ENCODE data around the gene MMEL1. TPM values are rescaled to one million over a fixed set of nuclear protein-coding genes. Genes with fewer than 3 reads are reported as not detected.
"Not testable (repeated sequence)": the region's sequence is repeated elsewhere in the genome, so short reads cannot be mapped to it uniquely, and the experiment has no call there.

The MMEL1 gene, protein sequence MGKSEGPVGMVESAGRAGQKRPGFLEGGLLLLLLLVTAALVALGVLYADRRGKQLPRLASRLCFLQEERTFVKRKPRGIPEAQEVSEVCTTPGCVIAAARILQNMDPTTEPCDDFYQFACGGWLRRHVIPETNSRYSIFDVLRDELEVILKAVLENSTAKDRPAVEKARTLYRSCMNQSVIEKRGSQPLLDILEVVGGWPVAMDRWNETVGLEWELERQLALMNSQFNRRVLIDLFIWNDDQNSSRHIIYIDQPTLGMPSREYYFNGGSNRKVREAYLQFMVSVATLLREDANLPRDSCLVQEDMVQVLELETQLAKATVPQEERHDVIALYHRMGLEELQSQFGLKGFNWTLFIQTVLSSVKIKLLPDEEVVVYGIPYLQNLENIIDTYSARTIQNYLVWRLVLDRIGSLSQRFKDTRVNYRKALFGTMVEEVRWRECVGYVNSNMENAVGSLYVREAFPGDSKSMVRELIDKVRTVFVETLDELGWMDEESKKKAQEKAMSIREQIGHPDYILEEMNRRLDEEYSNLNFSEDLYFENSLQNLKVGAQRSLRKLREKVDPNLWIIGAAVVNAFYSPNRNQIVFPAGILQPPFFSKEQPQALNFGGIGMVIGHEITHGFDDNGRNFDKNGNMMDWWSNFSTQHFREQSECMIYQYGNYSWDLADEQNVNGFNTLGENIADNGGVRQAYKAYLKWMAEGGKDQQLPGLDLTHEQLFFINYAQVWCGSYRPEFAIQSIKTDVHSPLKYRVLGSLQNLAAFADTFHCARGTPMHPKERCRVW
- total RNA-seq = 1 to 10 TPM; 3.7 to 4.0 TPM

- peaks cover 14% of the 10 kb centered on the region for H3K9me3 Mint-ChIP-seq (ENCODE audit: insufficient read depth)
- POLR2A ChIA-PET = no interaction called here
- H3K27me3 Mint-ChIP-seq (ENCODE audit: low read depth) = peaks cover 20% of the 10 kb centered on the region
These were observed at the start of gene MMEL1 for GRCh38 chr1:2632561-2633361. TSS of gene MMEL1 (minus strand) at chr1:2633016. CDS start at chr1:2629484, 3,532 bp downstream.

DNA sequence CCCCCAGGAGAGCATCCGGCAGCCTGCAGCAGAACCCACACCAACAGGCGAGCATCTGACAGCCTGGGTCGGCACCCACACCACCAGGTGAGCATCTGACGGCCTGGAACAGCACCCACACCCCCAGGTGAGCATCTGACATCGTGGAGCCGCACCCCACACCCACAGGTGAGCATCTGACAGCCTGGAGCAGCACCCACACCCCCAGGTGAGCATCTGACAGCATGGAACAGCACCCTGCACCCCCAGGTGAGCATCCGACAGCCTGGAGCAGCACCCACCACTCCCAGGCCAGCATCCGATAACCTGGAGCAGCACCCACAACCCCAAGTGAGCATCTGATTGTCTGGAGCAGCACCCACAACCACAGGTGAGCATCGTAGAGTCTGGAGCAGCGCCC lies 43.9 kb upstream of the MMEL1 start:
- H3K4me1 Mint-ChIP-seq (ENCODE audit: low read depth); H3K36me3 Mint-ChIP-seq (ENCODE audit: low read depth); CTCF ChIA-PET; H3K27ac Mint-ChIP-seq; POLR2A ChIA-PET; H3K27me3 Mint-ChIP-seq (ENCODE audit: low read depth); ATAC-seq; H3K4me3 Mint-ChIP-seq; DNase-seq; H3K9me3 Mint-ChIP-seq (ENCODE audit: insufficient read depth): not testable (repeated sequence)

More at GRCh38 chr1:2632561-2633361, at the start of gene MMEL1:
- Mint-ChIP-seq H3K4me3 (no peak within 1 kb of the TSS), H3K36me3 (ENCODE audit: low read depth) (peaks cover 4% of the 10 kb centered on the region), H3K27ac (no peak within 1 kb of the TSS), H3K4me1 (ENCODE audit: low read depth) (no peaks in the 10 kb centered on the region)
- CTCF ChIA-PET = no interaction called here
- no peak for DNase-seq
- no peak for ATAC-seq

- H3K4me1 Mint-ChIP-seq (ENCODE audit: low read depth); CTCF ChIA-PET; POLR2A ChIA-PET; H3K27me3 Mint-ChIP-seq (ENCODE audit: low read depth); ATAC-seq; H3K9me3 Mint-ChIP-seq (ENCODE audit: insufficient read depth); H3K4me3 Mint-ChIP-seq; H3K36me3 Mint-ChIP-seq (ENCODE audit: low read depth); DNase-seq; H3K27ac Mint-ChIP-seq: not testable (repeated sequence)
These were observed 38.8 kb upstream of the MMEL1 start for GRCh38 chr1:2671656-2672055.

GRCh38 chr1:2659806-2660205 lies 27.0 kb upstream of the MMEL1 start:
- DNase-seq = peak; percentile 6
- CTCF ChIA-PET; H3K9me3 Mint-ChIP-seq (ENCODE audit: insufficient read depth); POLR2A ChIA-PET; ATAC-seq; H3K27ac Mint-ChIP-seq; H3K4me1 Mint-ChIP-seq (ENCODE audit: low read depth); H3K27me3 Mint-ChIP-seq (ENCODE audit: low read depth); H3K4me3 Mint-ChIP-seq; H3K36me3 Mint-ChIP-seq (ENCODE audit: low read depth): not testable (repeated sequence)

DNA sequence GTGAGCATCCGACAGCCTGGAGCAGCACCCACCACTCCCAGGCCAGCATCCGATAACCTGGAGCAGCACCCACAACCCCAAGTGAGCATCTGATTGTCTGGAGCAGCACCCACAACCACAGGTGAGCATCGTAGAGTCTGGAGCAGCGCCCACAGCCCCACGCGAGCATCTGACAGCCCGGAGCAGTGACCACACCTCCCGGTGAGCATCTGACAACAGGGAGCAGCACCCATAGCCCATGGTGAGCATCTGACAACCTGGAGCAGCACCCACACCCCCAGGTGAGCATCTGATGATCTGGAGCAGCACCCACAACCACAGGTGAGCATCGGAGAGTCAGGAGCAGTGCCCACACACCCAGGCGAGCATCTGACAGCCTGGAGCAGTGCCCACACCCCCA lies 25.1 kb upstream of the MMEL1 start:
- H3K4me1 Mint-ChIP-seq (ENCODE audit: low read depth); H3K27ac Mint-ChIP-seq; ATAC-seq; H3K9me3 Mint-ChIP-seq (ENCODE audit: insufficient read depth); DNase-seq; H3K27me3 Mint-ChIP-seq (ENCODE audit: low read depth); H3K36me3 Mint-ChIP-seq (ENCODE audit: low read depth); H3K4me3 Mint-ChIP-seq; CTCF ChIA-PET; POLR2A ChIA-PET: not testable (repeated sequence)

DNA sequence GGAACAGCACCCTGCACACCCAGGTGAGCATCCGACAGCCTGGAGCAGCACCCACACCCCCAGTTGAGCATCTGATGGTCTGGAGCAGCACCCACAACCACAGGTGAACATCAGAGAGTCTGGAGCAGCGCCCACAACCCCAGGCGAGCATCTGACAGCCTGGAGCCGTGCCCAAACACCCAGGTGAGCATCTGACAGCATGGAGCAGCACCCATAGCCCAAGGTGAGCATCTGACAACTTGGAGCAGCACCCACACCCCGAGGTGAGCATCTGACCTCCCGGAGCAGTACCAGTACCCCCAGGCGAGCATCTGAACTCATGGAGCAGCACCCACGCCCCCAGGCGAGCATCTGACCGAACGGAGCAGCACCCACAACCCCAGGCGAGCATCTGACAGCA lies 24.3 kb upstream of the MMEL1 start:
- CTCF ChIA-PET; H3K27me3 Mint-ChIP-seq (ENCODE audit: low read depth); H3K9me3 Mint-ChIP-seq (ENCODE audit: insufficient read depth); ATAC-seq; H3K4me1 Mint-ChIP-seq (ENCODE audit: low read depth); POLR2A ChIA-PET; DNase-seq; H3K36me3 Mint-ChIP-seq (ENCODE audit: low read depth); H3K27ac Mint-ChIP-seq; H3K4me3 Mint-ChIP-seq: not testable (repeated sequence)

DNA sequence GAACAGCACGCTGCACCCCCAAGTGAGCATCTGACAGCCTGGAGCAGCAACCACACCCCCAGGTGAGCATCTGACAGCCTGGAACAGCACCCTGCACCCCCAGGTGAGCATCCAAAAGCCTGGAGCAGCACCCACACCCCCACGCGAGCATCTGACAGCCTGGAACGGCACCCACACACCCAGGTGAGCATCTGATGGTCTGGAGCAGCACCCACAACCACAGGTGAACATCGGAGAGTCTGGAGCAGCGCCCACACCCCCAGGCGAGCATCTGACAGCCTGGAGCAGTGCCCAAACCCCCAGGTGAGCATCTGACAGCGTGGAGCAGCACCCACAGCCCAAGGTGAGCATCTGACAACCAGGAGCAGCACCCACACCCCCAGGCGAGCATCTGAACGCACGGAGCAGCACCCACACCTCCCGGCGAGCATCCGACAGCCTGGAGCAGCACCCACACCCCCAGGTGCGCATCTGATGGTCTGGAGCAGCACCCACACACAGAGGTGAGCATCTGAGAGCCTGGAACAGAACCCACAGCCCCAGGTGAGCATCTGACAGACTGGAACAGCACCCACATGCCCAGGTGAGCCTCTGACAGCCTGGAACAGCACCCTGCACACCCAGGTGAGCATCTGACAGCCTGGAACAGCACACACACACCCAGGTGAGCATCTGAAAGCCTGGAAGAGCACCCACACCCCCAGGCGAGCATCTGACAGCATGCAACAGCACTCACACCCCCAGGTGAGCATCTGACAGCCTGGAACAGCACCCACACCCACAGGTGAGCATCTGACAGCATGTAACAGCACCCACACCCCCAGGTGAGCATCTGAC lies 23.0 kb upstream of the MMEL1 start:
- H3K36me3 Mint-ChIP-seq (ENCODE audit: low read depth); H3K4me1 Mint-ChIP-seq (ENCODE audit: low read depth); H3K27me3 Mint-ChIP-seq (ENCODE audit: low read depth); H3K9me3 Mint-ChIP-seq (ENCODE audit: insufficient read depth); H3K4me3 Mint-ChIP-seq; POLR2A ChIA-PET; CTCF ChIA-PET; ATAC-seq: not testable (repeated sequence)
- H3K27ac Mint-ChIP-seq = peak overlapping the region; percentile 24
- DNase-seq = peak; percentile 26

GRCh38 chr1:2654443-2654948 lies 21.7 kb upstream of the MMEL1 start:
- peak overlapping the region; percentile 61 for H3K27ac Mint-ChIP-seq
- DNase-seq; POLR2A ChIA-PET; H3K4me3 Mint-ChIP-seq; H3K36me3 Mint-ChIP-seq (ENCODE audit: low read depth); CTCF ChIA-PET; H3K27me3 Mint-ChIP-seq (ENCODE audit: low read depth); H3K4me1 Mint-ChIP-seq (ENCODE audit: low read depth); ATAC-seq; H3K9me3 Mint-ChIP-seq (ENCODE audit: insufficient read depth): not testable (repeated sequence)

- H3K4me3 Mint-ChIP-seq; ATAC-seq; CTCF ChIA-PET; H3K9me3 Mint-ChIP-seq (ENCODE audit: insufficient read depth); POLR2A ChIA-PET; H3K27me3 Mint-ChIP-seq (ENCODE audit: low read depth); H3K4me1 Mint-ChIP-seq (ENCODE audit: low read depth); DNase-seq; H3K36me3 Mint-ChIP-seq (ENCODE audit: low read depth); H3K27ac Mint-ChIP-seq: not testable (repeated sequence)
These were observed 21.1 kb upstream of the MMEL1 start for GRCh38 chr1:2653741-2654442.

DNA sequence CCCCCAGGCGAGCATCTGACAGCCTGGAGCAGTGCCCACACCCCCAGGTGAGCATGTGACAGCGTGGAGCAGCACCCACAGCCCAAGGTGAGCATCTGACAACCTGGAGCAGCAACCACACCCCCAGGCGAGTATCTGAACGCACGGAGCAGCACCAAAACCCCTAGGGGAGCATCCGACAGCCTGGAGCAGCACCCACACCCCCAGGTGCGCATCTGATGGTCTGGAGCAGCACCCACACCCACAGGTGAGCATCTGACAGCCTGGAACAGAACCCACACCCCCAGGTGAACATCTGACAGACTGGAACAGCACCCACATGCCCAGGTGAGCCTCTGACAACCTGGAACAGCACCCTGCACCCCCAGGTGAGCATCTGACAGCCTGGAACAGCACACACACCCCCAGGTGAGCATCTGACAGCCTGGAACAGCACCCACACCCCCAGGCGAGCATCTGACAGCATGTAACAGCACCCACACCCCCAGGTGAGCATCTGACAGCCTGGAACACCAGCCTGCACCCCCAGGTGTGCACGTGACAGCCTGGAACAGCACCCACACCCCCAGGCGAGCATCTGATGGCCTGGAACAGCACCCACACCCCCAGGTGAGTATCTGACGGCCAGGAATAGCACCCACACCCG lies 20.2 kb upstream of the MMEL1 start:
- CTCF ChIA-PET = not testable (repeated sequence)

More for the DNA sequence above, 20.2 kb upstream of the MMEL1 start:
- POLR2A ChIA-PET; H3K36me3 Mint-ChIP-seq (ENCODE audit: low read depth); H3K27ac Mint-ChIP-seq; H3K4me1 Mint-ChIP-seq (ENCODE audit: low read depth); H3K4me3 Mint-ChIP-seq; ATAC-seq; H3K27me3 Mint-ChIP-seq (ENCODE audit: low read depth); H3K9me3 Mint-ChIP-seq (ENCODE audit: insufficient read depth); DNase-seq: not testable (repeated sequence)

Data from activated CD8-positive, alpha-beta T cell treated with anti-CD3 and anti-CD28 coated beads, Interleukin-2, amount 10 ng/mL, durations not matched to agents 7 days and 5 days (primary cell).